ENCODE results near the gene CDH4.
A peak's percentile ranks its signal among the peaks of the same experiment; 100 is the strongest.

CDH4 gene

DNA sequence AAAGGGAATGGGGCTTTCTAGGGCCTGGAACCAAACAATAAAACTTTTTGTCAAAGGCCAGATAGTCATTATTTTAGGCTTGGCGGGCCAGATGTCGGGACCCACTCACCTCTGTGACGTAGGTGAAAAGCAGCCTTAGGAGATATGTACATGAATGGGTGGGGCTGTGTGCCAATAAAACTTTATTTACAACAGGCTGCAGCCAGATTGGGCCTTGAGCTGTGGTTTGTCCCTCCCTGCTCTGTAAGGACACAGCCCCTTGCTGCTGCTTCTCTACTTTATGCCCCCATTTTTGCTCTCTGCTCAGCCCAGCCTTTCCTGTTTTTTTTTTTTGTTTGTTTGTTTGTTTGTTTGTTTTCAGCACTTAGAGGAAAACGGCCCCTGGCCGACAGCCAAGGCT is 32.7 kb downstream of the CDH4 start:
- DNase-seq (ENCODE audit: low read depth), result no peak

DNA sequence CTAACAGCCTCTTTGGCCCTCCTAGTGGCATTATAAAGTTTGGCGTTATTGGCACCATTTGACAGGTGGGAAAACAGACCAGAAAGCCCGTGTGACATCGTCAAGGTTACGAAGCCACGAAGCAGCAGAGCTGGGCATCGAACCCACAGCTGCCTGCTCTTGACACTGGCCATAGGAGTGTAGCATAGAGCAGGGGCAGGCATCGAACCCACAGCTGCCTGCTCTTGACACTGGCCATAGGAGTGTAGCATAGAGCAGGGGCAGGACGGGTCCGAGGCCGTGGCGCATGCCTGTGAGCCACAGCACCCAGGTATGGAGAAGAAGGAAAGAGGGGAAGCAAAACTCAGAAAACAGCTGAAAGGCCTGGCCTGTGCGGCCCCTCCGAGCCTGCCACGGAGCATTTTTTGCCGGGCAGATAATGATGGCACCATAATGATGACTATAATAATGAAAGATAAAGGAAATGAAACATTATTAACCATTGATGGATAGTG is 33.1 kb downstream of the CDH4 start:
- DNase-seq (ENCODE audit: low read depth), result no peak

DNA sequence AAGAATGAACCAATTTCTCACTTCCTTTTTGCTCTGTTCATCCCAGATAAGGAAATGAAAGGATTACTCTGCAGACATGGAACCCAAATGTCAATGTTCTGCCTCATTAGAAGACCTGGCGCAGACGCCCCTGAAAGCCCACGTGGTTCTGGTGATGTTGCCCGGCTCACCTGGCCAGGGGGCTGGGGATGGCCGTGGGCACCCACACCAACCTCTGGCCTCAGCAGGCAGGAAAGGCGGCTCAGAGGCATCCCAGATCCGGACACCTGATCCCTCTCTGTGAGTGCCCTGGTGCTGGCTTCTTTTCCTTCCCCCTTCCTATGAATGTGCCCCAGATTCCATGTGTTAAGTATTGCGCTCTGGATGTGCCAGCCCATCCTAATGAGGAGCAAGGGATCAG is 33.6 kb downstream of the CDH4 start:
- DNase-seq (ENCODE audit: low read depth), result no peak

DNA sequence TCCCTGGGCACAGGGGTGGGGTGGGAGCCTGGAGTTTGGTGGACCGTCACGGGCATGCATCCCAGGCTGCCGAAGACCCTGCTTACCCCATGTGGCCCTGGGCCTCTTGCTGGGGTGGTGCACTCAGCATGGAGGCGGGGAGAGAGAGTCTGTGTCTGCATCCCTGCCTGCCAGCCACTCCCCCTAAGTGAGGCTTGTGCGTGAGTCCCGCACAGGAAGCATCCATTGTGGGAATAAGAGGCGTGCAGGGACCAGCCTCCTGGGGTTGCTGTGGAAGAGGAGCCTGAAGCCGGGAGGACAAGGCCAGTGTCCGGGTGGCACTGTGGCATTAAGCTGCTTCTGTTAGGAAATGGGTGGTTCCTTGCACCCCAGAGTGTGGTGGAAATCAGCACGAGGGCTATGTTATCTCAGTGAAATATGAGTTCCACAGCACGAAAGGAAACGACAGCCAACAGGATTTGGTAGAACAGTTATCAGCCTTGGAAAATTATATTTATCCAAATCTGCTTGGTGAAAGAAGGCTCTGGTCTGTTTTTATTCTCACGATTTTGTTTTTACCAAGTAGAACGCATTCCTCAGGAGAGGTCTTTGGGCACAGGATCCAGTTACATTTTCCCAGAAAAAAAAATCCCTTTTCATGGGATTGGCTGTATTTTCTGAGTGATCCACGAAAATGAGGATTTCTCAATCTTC is 35.7 kb downstream of the CDH4 start:
- DNase-seq (ENCODE audit: low read depth), result no peak

DNA sequence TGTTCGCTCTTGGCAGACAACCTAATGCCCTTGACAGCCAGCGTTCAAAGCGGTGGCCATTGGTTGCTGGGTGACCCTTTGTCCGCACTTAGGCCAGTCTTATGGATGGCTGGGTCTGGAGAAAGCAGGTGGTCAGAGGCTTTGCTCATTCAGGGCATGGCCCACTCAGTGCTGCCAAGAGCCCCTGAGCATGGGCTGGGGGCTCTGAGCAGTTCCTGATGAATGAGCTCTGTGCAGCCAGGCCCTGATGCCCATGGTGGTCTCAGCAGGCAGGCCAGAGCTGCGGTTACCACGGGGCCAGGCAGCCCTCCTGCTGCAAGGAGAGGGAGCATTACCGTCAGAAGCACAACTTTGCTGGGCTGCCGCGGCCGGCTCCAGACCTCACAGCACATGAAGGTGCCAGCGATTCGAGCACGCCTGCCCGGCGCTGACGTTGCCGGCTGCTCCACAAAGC is 36.3 kb downstream of the CDH4 start:
- DNase-seq (ENCODE audit: low read depth), result no peak

DNA sequence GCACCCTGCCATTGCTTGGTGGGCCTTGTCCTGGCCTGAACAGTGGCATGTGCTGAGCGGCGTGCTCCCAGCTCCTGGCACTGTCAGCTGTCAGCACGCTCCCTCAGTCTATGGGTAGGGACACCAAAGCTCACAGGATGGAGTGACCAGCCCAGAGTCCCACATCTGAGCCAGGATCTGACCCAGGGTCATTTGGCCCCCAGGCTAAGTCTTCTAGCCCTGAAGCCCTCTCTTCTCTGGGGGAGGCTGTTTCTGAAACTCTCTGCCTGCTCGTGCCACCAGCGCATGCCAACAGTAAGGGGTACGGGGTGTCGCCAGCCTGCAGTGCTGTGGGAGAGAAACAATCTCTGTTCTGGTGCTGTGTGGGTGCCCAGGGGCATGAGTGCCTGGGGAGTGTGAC is 37.1 kb downstream of the CDH4 start:
- DNase-seq (ENCODE audit: low read depth), result no peak

DNA sequence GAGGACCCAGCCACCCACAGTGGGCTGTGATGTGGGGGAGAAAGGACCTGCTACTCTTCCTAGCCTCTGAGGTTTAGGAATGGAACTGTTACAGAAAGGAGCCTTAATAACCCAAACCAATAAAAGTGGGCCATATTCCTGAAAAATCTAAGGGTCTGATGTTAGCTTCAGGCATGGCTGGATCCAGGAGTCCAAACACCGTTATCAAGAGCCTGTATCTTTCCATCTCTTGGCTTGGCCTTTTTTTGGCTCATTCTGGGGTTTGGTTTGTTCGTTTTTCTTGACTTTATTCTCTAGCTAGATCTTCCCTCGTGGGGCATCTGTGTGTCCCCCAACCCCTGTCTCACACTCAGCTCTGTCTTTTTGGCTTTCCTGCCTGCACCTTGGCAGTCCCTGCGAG is 38.7 kb downstream of the CDH4 start:
- no peak for DNase-seq (ENCODE audit: low read depth)

DNA sequence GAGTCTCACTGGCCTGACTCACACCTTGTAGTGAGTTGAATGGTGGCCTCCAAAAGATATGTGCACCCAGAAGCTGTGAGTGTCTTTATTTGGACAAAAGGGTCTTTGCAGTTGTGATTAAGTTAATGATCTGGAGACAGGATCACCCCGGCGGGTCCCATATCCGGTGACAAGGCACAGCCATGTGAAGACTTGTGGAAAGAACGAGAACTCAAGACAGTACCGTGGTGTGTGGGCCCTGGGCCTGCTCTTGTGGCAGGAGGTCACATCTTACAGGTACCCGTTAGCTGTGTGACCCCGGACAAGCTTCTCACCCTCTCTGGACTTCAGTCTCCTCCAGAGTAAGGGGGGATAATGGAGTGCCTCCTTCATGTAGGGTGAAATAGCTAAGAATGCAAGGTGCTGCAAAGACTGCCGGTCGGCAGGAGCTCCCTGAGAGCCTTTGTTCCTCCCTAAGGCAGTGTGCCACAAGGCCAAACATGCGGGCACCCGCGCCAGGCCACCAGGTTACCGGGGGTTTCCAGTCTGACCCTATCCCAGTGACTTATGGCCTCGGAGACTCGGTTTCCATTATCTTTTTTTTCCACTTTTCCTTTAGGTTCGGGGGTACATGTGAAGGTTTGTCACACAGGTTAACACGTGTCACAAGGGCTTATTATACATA is 39.2 kb downstream of the CDH4 start:
- DNase-seq (ENCODE audit: low read depth), result no peak

DNA sequence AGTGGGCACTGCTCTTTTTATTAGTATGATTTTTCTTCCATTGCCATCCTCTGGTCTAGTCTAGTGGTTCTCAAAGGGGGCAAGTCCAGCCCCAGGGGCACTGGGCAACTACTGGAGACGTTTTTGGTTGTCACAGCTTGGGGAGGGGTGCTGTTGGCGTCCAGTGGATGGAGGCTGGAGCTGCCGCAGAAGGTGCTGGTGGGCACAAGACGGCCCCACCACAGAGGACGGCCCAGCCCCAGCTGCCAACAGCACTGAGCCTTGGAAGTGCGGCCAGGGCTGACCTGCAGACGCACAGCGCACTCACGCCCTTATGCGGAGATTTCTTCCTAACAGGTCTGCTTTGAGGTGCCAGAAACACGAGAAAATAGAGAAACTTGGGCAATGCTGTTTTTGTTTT is 40.3 kb downstream of the CDH4 start:
- no peak for DNase-seq (ENCODE audit: low read depth)

DNA sequence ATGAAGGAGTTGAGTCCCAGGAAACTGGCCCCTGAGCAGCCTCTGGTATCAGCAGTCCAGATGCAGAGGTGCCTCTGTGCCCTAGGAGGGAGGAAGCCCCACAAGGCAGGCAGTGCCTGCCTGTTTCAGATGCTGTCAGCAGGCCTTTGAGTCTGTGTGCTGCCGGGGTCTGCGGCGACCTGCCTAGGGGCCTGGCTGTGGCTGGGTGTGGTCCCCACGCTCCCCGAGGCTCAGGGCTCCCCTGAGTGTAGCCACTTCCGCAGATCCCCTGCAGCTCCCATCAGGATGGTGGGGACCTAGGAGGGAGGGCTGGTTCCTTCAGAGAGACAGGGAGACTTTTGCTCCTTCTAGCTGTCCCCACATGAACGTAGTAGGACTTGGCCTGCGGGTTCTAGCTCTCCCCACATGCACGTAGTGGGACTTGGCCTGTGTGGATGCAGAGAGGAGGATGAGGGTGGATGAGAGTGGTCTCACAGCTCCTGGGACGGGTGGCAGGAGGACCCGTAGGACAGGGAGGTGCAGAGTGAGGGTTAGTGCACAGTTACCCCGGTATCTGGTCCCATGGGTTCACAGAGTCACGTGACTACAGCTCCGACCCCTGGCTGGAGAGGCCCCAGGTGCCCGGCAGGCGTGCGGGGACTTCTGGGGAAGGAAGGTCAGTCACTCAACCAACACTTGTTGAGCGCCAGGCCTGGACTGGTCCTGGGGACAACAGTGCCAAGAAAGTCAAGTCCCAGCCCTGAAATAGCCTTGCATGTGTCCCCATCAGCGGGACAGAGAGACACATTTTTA is 41.0 kb downstream of the CDH4 start:
- DNase-seq (ENCODE audit: low read depth), result no peak

DNA sequence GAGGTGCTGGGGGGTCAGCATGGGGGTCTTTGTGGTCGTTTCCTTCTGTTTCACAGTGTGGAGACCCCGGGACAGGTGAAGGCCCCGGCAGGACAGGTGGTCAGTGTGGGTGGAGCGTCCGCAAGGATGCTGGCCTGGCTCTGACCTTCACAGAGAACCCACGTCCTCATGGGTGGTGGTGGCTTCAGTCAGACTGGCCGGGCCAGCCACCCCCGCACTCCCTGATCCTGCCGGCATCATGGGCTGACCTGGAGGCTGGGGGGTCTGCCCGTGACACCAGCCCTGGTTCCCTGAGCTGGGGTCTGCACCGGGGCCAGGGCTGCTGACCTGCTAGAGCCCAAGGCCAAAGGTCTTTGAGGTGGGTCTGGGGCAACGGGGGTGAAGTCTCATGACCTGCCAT is 41.9 kb downstream of the CDH4 start:
- no peak for DNase-seq (ENCODE audit: low read depth)

DNA sequence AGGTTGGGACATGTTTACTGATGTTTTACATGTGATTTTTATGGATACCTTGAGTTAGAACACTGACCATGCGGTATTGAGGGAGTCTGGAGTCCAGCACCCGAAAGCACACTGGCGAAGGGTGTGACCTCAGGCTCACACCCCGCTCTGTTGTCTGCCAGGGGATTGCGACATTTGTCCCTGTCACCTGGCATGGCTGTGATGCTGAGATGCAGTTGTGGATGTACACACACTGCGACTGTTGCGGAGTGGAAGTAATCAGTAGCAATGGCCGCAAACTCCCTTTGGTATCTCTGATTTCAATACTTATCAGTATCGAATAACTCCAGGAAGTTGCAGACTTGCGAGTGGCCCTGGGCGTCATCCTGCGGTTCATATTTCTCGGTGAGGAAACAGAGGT is 43.2 kb downstream of the CDH4 start:
- peak; percentile 15 for DNase-seq (ENCODE audit: low read depth)

DNA sequence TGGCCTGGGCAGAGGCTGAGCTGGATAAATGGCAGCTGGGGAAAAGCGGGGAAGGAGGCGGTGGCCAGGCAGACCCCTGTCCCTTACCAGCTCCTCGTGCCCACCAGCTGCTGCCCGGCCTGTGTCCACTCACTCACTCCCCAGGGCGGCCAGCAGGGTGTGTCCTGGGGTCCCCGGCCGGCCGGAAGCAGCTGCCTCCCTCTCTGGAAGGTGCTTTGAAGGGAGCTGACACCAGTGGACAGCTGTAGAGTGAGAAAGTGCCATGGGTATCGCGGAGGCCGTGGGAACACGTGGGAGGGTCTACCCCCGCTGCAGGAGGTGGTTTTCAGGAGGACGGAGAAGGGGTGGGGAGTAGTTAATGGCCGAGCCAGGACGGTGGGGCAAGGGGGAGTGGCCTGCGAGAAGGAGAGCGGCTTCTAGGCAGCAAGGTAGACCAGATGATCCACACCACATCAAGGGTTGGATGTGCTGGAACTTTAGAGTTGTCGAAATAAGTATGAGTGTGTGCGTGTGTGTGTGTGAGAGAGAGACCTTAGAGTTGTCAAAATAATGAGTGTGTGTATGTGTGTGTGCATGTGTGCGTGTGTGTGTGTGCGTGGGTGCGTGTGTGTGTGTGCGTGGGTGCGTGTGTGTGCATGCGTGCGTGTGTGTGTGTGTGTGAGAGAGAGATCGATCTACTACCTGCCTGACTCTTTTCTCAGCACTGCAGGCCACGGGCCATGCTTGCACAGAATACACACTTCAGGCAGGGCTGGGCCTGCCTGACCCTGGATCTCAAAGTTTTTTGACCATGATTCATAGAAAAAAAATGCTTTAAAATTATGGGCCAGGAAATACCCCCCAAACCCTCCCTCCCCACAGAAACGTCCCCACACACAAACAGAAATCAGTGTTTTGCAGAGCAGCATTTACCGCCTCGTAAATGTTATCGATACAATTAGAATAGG is 43.9 kb downstream of the CDH4 start:
- DNase-seq (ENCODE audit: low read depth), result peak; percentile 69

DNA sequence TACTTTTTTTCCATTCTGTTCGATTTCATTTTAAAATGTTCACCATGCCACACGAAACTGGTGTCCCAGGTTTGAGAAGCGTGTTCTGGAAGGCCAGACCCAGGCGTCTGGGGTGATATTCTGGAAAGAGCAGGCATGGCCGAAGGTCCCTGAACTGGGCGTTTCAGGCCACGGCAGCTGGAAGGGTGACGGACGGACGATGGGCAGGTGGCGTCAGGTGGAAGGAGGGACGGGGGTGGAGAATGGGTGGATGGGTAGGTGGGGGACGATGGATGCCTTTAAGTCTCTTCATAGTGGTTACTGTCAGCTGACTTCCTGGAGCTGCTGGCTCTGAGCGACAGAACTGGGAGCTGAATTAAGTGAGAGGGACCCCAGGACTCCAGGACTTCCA is 44.6 kb downstream of the CDH4 start:
- DNase-seq (ENCODE audit: low read depth), result no peak

DNA sequence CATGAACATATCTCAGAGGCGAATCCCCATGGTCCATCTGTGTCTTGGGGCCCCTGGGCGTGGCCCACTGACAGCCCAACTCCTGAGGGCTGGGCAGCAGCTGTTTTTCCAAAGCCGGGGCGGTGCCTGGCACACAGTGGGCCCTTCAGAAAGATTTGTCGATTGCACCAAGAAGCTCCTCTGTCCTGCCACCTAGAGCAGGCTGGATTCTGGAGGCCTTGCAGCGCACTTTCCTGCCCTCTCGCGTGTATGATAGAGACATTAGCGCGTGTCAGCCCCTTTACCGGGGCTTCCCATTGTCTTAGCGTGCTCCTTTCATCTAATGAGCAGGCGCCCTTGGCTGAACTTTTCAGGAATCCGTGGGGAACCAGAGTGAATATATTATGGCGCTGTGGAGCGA is 45.4 kb downstream of the CDH4 start:
- DNase-seq (ENCODE audit: low read depth), result no peak

DNA sequence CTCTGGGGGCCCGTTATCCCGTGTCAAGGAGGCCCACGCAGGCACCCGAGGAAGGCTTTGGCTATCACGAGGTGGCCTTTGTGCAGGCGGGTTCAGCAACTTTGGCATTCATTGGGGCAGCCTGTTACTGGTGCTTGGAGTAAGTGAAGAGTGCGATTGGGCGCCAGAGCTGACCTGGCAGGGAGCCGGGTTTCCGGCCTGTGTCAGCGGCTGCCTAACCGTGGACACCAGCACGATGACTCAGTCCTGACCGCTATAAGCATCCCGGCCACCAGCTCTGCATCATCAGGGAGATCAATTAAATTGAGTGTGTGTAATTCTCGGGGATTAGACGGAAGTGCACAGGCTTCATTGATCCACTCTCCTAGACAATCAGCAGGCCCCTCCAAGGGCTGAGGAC is 45.9 kb downstream of the CDH4 start:
- DNase-seq (ENCODE audit: low read depth), result peak; percentile 93

DNA sequence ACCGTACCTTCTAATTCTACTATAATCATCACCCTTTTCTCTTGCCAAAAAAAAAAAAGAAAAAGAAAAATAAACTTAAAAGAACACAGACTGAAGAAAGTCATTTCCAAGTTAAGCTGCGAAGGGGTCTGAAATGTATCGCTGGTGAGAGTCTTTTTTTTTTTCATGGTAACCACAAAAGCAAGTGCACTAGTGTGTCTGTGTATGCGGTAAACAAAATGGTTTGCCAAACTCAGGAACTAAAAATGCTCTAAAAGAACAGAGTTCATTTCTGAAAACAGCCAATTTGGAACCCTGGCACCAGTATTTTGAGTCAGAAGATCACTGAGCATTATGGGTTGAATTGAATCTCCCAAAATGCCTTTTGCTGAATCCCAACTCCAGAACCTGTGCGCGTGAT is 46.6 kb downstream of the CDH4 start:
- no peak for DNase-seq (ENCODE audit: low read depth)

DNA sequence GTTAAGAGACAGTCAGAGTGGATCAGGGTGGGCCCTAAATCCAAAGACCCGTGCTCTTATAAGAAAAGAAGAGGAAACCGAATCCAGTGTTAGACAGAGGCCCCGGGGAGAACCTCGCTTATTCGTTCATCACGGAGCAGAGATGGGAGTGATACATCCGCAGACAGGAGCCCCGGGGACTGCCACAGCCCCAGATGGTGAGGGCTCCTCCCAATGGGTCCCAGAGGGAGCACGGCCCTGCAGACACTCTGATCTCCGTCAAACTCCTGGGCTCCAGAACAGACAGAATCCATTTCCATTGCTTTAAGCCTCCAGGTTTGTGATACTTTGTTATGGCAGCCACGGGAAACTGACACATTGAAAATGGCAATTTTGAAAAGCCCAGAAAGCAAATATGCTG is 47.0 kb downstream of the CDH4 start:
- DNase-seq (ENCODE audit: low read depth), result no peak

DNA sequence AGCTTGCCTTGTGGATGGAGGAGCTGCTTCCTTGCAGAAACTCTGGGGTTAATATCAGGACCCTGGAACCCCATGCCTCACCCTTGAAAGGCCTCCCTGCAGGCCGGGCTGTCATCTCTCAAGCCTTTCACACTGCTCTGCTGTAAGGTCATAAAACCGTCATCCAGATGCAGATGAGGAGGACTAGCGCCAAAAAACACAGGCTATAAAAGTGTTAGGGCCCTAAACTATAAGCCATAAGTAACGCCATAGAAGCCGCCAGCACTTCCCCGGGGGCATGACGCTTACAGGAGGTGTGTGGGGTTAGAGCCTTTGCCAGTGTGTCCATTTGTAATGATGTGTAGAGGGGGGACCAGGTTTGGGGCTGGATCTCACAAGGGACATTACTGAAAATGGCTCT is 47.6 kb downstream of the CDH4 start:
- DNase-seq (ENCODE audit: low read depth), result no peak

DNA sequence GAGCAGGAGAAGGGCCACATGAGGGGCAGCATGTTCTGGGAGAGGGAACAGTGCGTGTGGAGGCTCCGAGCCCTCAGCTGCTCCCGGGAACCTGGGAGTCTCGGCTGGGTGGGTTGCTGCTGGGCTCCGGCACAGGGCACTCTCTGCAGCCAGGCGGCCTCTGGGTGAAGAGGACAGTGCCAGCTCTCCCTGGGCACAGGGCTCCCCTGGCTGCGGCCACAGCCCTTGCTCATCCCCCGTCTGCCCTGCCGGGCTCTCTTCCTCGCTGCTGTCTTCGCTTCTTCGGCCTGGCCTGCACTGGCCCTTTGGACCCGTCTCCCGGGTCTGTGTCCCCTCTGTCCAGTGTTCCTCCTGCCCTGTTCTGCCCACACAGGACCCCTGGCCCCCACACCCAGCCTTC is 48.2 kb downstream of the CDH4 start:
- DNase-seq (ENCODE audit: low read depth), result no peak

DNA sequence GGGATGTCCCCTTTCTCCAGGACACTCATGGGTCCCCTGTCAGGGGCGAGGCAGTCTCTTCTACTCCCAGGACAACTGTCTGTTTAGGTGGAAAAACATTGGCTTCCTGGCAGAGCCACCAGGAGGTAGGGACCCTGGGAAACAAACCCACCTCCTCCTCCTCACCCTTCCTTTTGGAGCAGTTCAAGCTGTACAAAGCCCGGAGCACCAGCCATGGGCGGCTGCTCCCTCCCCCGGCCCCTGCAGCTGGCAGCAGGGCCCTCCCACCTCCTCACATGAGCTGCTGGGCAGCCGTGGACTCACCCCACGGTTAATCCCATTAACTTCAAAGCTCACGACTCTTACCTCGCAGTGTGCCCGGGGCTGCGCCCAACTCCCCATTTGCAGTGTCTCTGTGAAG is 48.6 kb downstream of the CDH4 start:
- DNase-seq (ENCODE audit: low read depth), result no peak
